GM19452 (cell line): ENCODE data around the gene CPSF4L.

Source experiments
- ATAC-seq: cut with Tn5 transposase; IDR thresholded peaks from one replicate; pipeline ENCODE4 v1.9.1; 2021; ENCODE audit not compliant: unreplicated experiment

Gene CPSF4L

GRCh38 chr17:73205459-73205961 lies 56.2 kb downstream of the CPSF4L start:
- no peak for ATAC-seq

GRCh38 chr17:73203788-73204479 lies 57.7 kb downstream of the CPSF4L start:
- no peak for ATAC-seq

- ATAC-seq = no peak
These were observed 58.4 kb downstream of the CPSF4L start for GRCh38 chr17:73203135-73203787.

- no peak for ATAC-seq
These were observed 60.2 kb downstream of the CPSF4L start for GRCh38 chr17:73201215-73202069.

GRCh38 chr17:73200476-73200875 lies 61.2 kb downstream of the CPSF4L start:
- no peak for ATAC-seq

- no peak for ATAC-seq
These were observed 61.8 kb downstream of the CPSF4L start for GRCh38 chr17:73199751-73200317.

- no peak for ATAC-seq
These were observed 62.8 kb downstream of the CPSF4L start for GRCh38 chr17:73198930-73199260.
